ENCODE measurements around the gene ZNF385B.

DNA sequence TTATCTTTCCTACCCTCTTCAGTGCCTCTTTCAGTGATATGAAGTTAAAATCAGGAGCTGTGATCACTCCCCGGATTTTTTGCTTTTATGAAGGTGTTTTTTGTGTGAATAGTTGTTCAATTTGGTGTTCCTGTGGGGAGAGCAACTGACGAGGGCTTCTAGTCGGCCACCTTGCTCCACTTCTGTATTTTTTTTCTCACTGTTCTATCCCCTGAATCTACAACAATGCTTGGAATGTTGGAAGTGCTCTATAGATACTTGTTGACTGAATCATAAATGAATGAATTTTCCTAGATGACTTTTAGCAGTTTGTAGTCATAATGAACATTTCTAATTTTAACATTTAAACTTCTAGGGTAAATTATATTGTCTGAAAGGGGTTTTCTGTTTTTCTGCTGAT, 247.3 kb downstream of the ZNF385B start:
- TF ChIP-seq EP300 (IDR thresholded peaks at IDR 0.05): no peak
- TF ChIP-seq, protein P1, sequence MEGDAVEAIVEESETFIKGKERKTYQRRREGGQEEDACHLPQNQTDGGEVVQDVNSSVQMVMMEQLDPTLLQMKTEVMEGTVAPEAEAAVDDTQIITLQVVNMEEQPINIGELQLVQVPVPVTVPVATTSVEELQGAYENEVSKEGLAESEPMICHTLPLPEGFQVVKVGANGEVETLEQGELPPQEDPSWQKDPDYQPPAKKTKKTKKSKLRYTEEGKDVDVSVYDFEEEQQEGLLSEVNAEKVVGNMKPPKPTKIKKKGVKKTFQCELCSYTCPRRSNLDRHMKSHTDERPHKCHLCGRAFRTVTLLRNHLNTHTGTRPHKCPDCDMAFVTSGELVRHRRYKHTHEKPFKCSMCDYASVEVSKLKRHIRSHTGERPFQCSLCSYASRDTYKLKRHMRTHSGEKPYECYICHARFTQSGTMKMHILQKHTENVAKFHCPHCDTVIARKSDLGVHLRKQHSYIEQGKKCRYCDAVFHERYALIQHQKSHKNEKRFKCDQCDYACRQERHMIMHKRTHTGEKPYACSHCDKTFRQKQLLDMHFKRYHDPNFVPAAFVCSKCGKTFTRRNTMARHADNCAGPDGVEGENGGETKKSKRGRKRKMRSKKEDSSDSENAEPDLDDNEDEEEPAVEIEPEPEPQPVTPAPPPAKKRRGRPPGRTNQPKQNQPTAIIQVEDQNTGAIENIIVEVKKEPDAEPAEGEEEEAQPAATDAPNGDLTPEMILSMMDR (IDR thresholded peaks at IDR 0.05): no peak
- no peak for TF ChIP-seq POLR2AphosphoS5 (IDR thresholded peaks at IDR 0.05)
